ENCODE measurements around the gene BABAM2. TPM values are rescaled to one million over a fixed set of nuclear protein-coding genes. Genes with fewer than 3 reads are reported as not detected.
"Not testable (repeated sequence)": the region's sequence is repeated elsewhere in the genome, so short reads cannot be mapped to it uniquely, and the experiment has no call there.

BABAM2 gene
- total and polyA plus RNA-seq, 2 experiments from 2014 or later: 31.8 to 83.3 TPM

DNA sequence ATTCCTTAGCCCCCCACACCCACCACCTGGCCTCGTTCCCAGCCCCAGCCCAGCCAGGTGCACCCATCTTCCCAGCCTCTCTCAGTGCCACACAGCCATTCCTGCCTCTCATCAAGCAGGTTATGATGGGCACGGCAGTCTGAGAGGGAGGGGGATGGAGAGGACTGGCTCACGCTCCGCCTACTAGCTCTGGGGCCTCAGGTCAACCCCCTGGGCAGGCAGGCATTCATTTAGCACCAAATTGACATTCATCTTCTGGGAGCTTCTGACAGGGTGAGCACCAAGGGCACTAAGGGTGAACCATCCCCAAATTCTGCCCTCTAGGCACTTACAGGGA is 435.9 kb downstream of the BABAM2 start:
- Histone ChIP-seq H3K4me3 (no peak overlapping the region), H3K27me3 (no peaks in the 10 kb centered on the region), H3K4me1 (ENCODE audit: low read depth) (no peaks in the 10 kb centered on the region), H3K36me3 (no peaks in the 10 kb centered on the region), H3K9me3 (ENCODE audit: low read depth) (no peaks in the 10 kb centered on the region), H3K27ac (no peak overlapping the region)
- no peak for TF ChIP-seq CTCF (IDR thresholded peaks at IDR 0.05; ENCODE audit: low read depth, low read length)
- no peak for DNase-seq (ENCODE audit: low read depth in 1 of 2, low spot score in 1 of 2)

- Histone ChIP-seq H3K27ac (no peak overlapping the region), H3K4me3 (no peak overlapping the region), H3K27me3 (no peaks in the 10 kb centered on the region), H3K4me1 (ENCODE audit: low read depth) (no peaks in the 10 kb centered on the region), H3K36me3 (no peaks in the 10 kb centered on the region), H3K9me3 (ENCODE audit: low read depth) (no peaks in the 10 kb centered on the region)
- no peak for TF ChIP-seq CTCF (IDR thresholded peaks at IDR 0.05; ENCODE audit: low read depth, low read length)
- peak in 1 of 2 donors; percentile 57 for DNase-seq (ENCODE audit: low read depth in 1 of 2, low spot score in 1 of 2)
Measured at GRCh38 chr2:28326881-28327505, 436.5 kb downstream of the BABAM2 start.

DNA sequence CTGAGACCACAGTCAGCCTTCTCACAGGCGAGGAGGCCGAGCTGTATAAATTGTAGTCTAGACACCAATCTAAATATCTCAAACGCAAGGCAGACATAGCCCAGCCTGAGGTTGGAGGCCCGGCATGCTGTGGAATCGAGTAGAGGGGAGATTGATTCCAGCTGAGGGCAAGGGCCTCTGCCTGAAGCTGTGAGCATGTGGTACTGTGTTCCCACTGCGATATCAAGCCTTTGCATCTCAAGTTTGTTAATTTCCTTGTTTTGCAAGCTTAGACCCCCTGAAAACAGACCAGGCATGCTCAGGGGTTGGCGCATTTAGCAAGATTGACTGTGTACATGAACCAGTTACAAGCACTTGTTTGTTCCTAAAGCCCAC is 437.0 kb downstream of the BABAM2 start:
- Histone ChIP-seq H3K4me3 (no peak overlapping the region), H3K4me1 (ENCODE audit: low read depth) (no peaks in the 10 kb centered on the region), H3K9me3 (ENCODE audit: low read depth) (no peaks in the 10 kb centered on the region), H3K36me3 (no peaks in the 10 kb centered on the region), H3K27me3 (no peaks in the 10 kb centered on the region), H3K27ac (no peak overlapping the region)
- no peak for TF ChIP-seq CTCF (IDR thresholded peaks at IDR 0.05; ENCODE audit: low read depth, low read length)
- DNase-seq (ENCODE audit: low read depth in 1 of 2, low spot score in 1 of 2): no peak

GRCh38 chr2:28327956-28328922 is 437.7 kb downstream of the BABAM2 start:
- Histone ChIP-seq H3K27ac (no peak overlapping the region), H3K4me1 (ENCODE audit: low read depth) (no peaks in the 10 kb centered on the region), H3K36me3 (no peaks in the 10 kb centered on the region), H3K4me3 (no peak overlapping the region), H3K27me3 (no peaks in the 10 kb centered on the region), H3K9me3 (ENCODE audit: low read depth) (no peaks in the 10 kb centered on the region)
- DNase-seq (ENCODE audit: low read depth in 1 of 2, low spot score in 1 of 2): no peak
- TF ChIP-seq CTCF (IDR thresholded peaks at IDR 0.05; ENCODE audit: low read depth, low read length): no peak

- H3K9me3 ChIP-seq (ENCODE audit: low read depth): no peaks in the 10 kb centered on the region
- DNase-seq (ENCODE audit: low read depth in 1 of 2, low spot score in 1 of 2): no peak
- no peak for TF ChIP-seq CTCF (IDR thresholded peaks at IDR 0.05; ENCODE audit: low read depth, low read length)
- H3K4me1 ChIP-seq (ENCODE audit: low read depth): no peaks in the 10 kb centered on the region
- no peak overlapping the region for H3K4me3 ChIP-seq
- no peaks in the 10 kb centered on the region for H3K27me3 ChIP-seq
- H3K36me3 ChIP-seq: no peaks in the 10 kb centered on the region
- H3K27ac ChIP-seq: no peak overlapping the region
Measured at GRCh38 chr2:28329184-28329583, 438.7 kb downstream of the BABAM2 start.

DNA sequence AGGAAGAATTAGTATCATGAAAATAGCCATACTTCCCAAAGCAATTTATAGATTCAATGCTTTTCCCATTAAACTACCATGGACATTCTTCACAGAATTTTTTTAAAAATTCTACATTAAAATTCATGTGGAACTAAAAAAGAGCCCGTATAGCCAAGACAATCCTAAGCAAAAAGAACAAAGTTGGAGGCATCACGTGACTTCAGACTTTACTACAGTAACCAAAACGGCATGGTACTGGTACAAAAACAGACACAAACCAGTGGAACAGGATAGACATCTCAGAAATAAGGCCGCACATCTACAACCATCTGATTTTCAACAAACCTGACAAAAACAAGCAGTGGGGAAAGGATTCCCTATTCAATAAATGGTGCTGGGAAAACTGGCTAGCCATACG is 440.2 kb downstream of the BABAM2 start:
- not testable (repeated sequence) for H3K4me3 ChIP-seq; H3K9me3 ChIP-seq (ENCODE audit: low read depth); DNase-seq (ENCODE audit: low read depth in 1 of 2, low spot score in 1 of 2); H3K36me3 ChIP-seq; H3K27ac ChIP-seq; H3K27me3 ChIP-seq; H3K4me1 ChIP-seq (ENCODE audit: low read depth)

GRCh38 chr2:28331797-28332196 is 441.3 kb downstream of the BABAM2 start:
- H3K27me3 ChIP-seq; H3K27ac ChIP-seq; H3K9me3 ChIP-seq (ENCODE audit: low read depth); H3K36me3 ChIP-seq; DNase-seq (ENCODE audit: low read depth in 1 of 2, low spot score in 1 of 2); H3K4me1 ChIP-seq (ENCODE audit: low read depth); H3K4me3 ChIP-seq: not testable (repeated sequence)
